HCT116 (cell line): ENCODE results near the gene CS. TPM values are rescaled to one million over a fixed set of nuclear protein-coding genes. Genes with fewer than 3 reads are reported as not detected.

Source experiments
- ATAC-seq: fragments of 200-7000 bp; cut with Tn5 transposase; 2 replicates; pipeline ENCODE4 v1.9.1; 2020; ENCODE audit warnings: mild to moderate bottlenecking, moderate library complexity
- BruUV-seq: library from RNA; stranded (reverse); fragments of 400-500 nt; replicated peaks from 2 replicates; lab custom pipeline; 2021; lab: Mats Ljungman, UMichigan
- CTCF ChIA-PET: fragments of 300-600 bp; sonication (Branson Sonifier 250); formaldehyde crosslinking; loops from one replicate; lab custom pipeline; 2021; ENCODE audit warnings: antibody characterized with exemption; lab: Charles Lee
- POLR2A ChIA-PET: fragments of 300-600, 350-600 bp; sonication (Branson Sonifier 250); formaldehyde crosslinking; loops from one replicate; lab custom pipeline; 2021; ENCODE audit warnings: antibody characterized with exemption; lab: Charles Lee
- RAD21 ChIA-PET, 2 experiments: fragments of 300-600 bp; sonication (Branson Sonifier 250); formaldehyde crosslinking; loops; one replicate each; lab custom pipeline; 2023; ENCODE audit warnings: low total read pairs in 2 of 2; ENCODE audit not compliant: uncharacterized antibody in 2 of 2, unreplicated experiment in 2 of 2, low non-redundant PET in 1 of 2; lab: Charles Lee
- DNase-seq: peaks from one replicate; pipeline ENCODE4 v3.0.0-alpha.2; 2010; ENCODE audit warnings: low read depth, low spot score
- H2AFZ ChIP-seq: fragments of 200-600 bp; shearing (Covaris generic), sonication (generic); 2 replicates; pipeline ENCODE4 v1.6.1; 2017; ENCODE audit warnings: low read depth, mixed run types, mixed read lengths, antibody characterized with exemption, low read length; ENCODE audit not compliant: poor library complexity, severe bottlenecking
- H3K27ac ChIP-seq: 2 replicates; pipeline ENCODE4 v1.5.1; 2012; ENCODE audit warnings: low read depth, low read length
- H3K27me3 ChIP-seq: fragments of 200-600 bp; sonication (generic); 2 replicates; pipeline ENCODE4 v1.6.1; 2016; ENCODE audit warnings: mixed run types, low read length, mixed read lengths; ENCODE audit not compliant: insufficient read depth
- H3K36me3 ChIP-seq, 2 experiments: fragments of 200-500 bp in 1 of 2; fragments of 200-600 bp in 1 of 2; sonication (Bioruptor generic) in 1 of 2; sonication (generic) in 1 of 2; 2 replicates each; pipeline versions ENCODE4 v1.5.1 to v1.6.1; 2014 to 2016; ENCODE audit warnings: low read length in 2 of 2, inconsistent platforms in 1 of 2, mixed read lengths in 1 of 2, mixed run types in 1 of 2; ENCODE audit not compliant: insufficient read depth in 2 of 2, control insufficient read depth in 1 of 2
- H3K4me1 ChIP-seq, 2 experiments: fragments of 200-600 bp in 1 of 2; sonication (generic) in 1 of 2; 2 replicates each; pipeline versions ENCODE4 v1.5.1 to v1.6.1; 2012 to 2017; ENCODE audit warnings: low read length in 2 of 2, inconsistent platforms in 1 of 2, mild to moderate bottlenecking in 1 of 2, mixed read lengths in 1 of 2, mixed run types in 1 of 2, moderate library complexity in 1 of 2; ENCODE audit not compliant: insufficient read depth in 2 of 2, control insufficient read depth in 1 of 2
- H3K4me2 ChIP-seq: fragments of 200-600 bp; sonication (generic); 2 replicates; pipeline ENCODE4 v1.6.1; 2017; ENCODE audit warnings: mixed run types, low read length, mixed read lengths
- H3K4me3 ChIP-seq, 2 experiments: fragments of 200-600 bp in 1 of 2; sonication (generic) in 1 of 2; replicated peaks in 1 of 2; 2 replicates each; pipeline ENCODE4 v1.5.1; 2011 to 2016; ENCODE audit warnings: low read length in 2 of 2, control low read depth in 1 of 2, low read depth in 1 of 2, mild to moderate bottlenecking in 1 of 2, mixed read lengths in 1 of 2, mixed run types in 1 of 2
- H3K79me2 ChIP-seq: fragments of 200-600 bp; sonication (generic); 2 replicates; pipeline ENCODE4 v1.6.1; 2017; ENCODE audit warnings: mild to moderate bottlenecking, mixed run types, low read length, moderate library complexity, mixed read lengths; ENCODE audit not compliant: insufficient read depth
- H3K9ac ChIP-seq: fragments of 200-600 bp; sonication (generic); 2 replicates; pipeline ENCODE4 v1.6.1; 2016; ENCODE audit warnings: low read length, mixed read lengths
- H3K9me2 ChIP-seq: fragments of 200-600 bp; sonication (generic), shearing (Covaris generic); 2 replicates; pipeline ENCODE4 v1.6.1; 2017; ENCODE audit warnings: mixed run types, mild to moderate bottlenecking, moderate library complexity; ENCODE audit not compliant: insufficient read depth
- H3K9me3 ChIP-seq, 2 experiments: fragments of 200-500 bp in 1 of 2; fragments of 200-600 bp in 1 of 2; sonication (Bioruptor generic) in 1 of 2; sonication (generic) in 1 of 2; 2 replicates each; pipeline ENCODE4 v1.6.1; 2014 to 2017; ENCODE audit warnings: low read length in 2 of 2, mixed read lengths in 2 of 2, inconsistent platforms in 1 of 2, low read depth in 1 of 2, mild to moderate bottlenecking in 1 of 2, mixed run types in 1 of 2, moderate library complexity in 1 of 2; ENCODE audit not compliant: control insufficient read depth in 1 of 2, insufficient read depth in 1 of 2
- H4K20me1 ChIP-seq: fragments of 200-600 bp; sonication (generic), shearing (Covaris generic); 2 replicates; pipeline ENCODE4 v1.6.1; 2017; ENCODE audit warnings: mixed run types, mild to moderate bottlenecking, moderate library complexity; ENCODE audit not compliant: insufficient read depth
- ATF3 ChIP-seq: IDR thresholded peaks from 2 replicates; pipeline ENCODE4 v1.6.1; 2012
- CBX3 ChIP-seq: IDR thresholded peaks from 2 replicates; pipeline ENCODE4 v1.6.1; 2012; ENCODE audit warnings: low read depth
- EGR1 ChIP-seq: IDR thresholded peaks from 2 replicates; pipeline ENCODE4 v1.6.1; 2012; ENCODE audit warnings: low read depth
- EZH2 ChIP-seq: fragments of 200-600 bp; sonication (generic); IDR thresholded peaks from 2 replicates; pipeline ENCODE4 v1.6.1; 2017; ENCODE audit warnings: antibody characterized with exemption, mixed run types
- EZH2phosphoT487 ChIP-seq: fragments of 200-600 bp; IDR thresholded peaks from 2 replicates; pipeline ENCODE4 v1.6.1; 2018; ENCODE audit warnings: antibody characterized with exemption, borderline replicate concordance
- FOSL1 ChIP-seq: IDR thresholded peaks from 2 replicates; pipeline ENCODE4 v1.6.1; 2012; ENCODE audit warnings: low read depth
- JUND ChIP-seq: IDR thresholded peaks from 2 replicates; pipeline ENCODE4 v1.6.1; 2012
- MAX ChIP-seq: IDR thresholded peaks from 2 replicates; pipeline ENCODE4 v1.6.1; 2012
- POLR2AphosphoS5 ChIP-seq: IDR thresholded peaks from 2 replicates; pipeline ENCODE4 v1.6.1; 2011; ENCODE audit warnings: mild to moderate bottlenecking, low read depth, low read length, moderate library complexity
- RAD21 ChIP-seq: IDR thresholded peaks from 2 replicates; pipeline ENCODE4 v1.6.1; 2012; ENCODE audit warnings: low read depth, mild to moderate bottlenecking
- SP1 ChIP-seq: IDR thresholded peaks from 2 replicates; pipeline ENCODE4 v1.6.1; 2012; ENCODE audit warnings: low read depth
- SRF ChIP-seq: IDR thresholded peaks from 2 replicates; pipeline ENCODE4 v1.6.1; 2012; ENCODE audit warnings: low read depth
- TCF7L2 ChIP-seq: IDR thresholded peaks from 2 replicates; pipeline ENCODE4 v1.7.0; 2011; ENCODE audit warnings: borderline replicate concordance, inconsistent platforms; ENCODE audit not compliant: insufficient read depth, insufficient read length; ENCODE audit errors: extremely low read depth
- YY1 ChIP-seq: IDR thresholded peaks from 2 replicates; pipeline ENCODE4 v1.6.1; 2011; ENCODE audit warnings: low read length, low read depth, moderate library complexity, mild to moderate bottlenecking; ENCODE audit not compliant: insufficient replicate concordance; ENCODE audit errors: extremely low read depth
- ZFX ChIP-seq: fragments of 450-650 bp; IDR thresholded peaks from 2 replicates; pipeline ENCODE4 v1.6.1; 2017
- ZNF274 ChIP-seq: fragments of 200-500 bp; sonication (Bioruptor generic); IDR thresholded peaks from 2 replicates; pipeline ENCODE4 v1.6.1; 2014; ENCODE audit warnings: mild to moderate bottlenecking, low read depth, low read length, inconsistent platforms
- intact Hi-C: fragments of 100-400 bp; cut with micrococcal nuclease; formaldehyde crosslinking; loops from 2 replicates; pipeline ENCODE4 v1.10.0; 2022
- total RNA-seq: library from RNA; stranded (reverse); gene quantifications from one replicate; pipeline ENCODE4 v1.2.1, GENCODE V29; 2021; ENCODE audit not compliant: unreplicated experiment

CS gene
- total RNA-seq, 1 experiment from 2014 or later, result 270 TPM

GRCh38 chr12:56247923-56248322, 52.2 kb downstream of the CS start:
- peaks cover 49 to 54% of the 10 kb centered on the region in 2 experiments for H3K36me3 ChIP-seq
- no peak for DNase-seq
- CTCF ChIA-PET, result no interaction called here
- no peak for ATAC-seq
- no peak overlapping the region for H3K27ac ChIP-seq
- RAD21 ChIA-PET, result no interaction called here
- TF ChIP-seq ZNF274 (no peak), YY1 (no peak), CBX3 (no peak), SRF (no peak)
- no TSS peak for BruUV-seq
- H3K79me2 ChIP-seq, result no peaks in the 10 kb centered on the region; the same call in 1 of the 2 replicates
- no peaks in the 10 kb centered on the region for H3K27me3 ChIP-seq
- no peaks in the 10 kb centered on the region for H3K9me2 ChIP-seq
- POLR2A ChIA-PET, result no interaction called here
- no peaks in the 10 kb centered on the region for H3K9me3 ChIP-seq
- H3K4me1 ChIP-seq, result no peaks in the 10 kb centered on the region
- H3K4me2 ChIP-seq, result no peak overlapping the region
- no peak overlapping the region for H3K4me3 ChIP-seq
- no peak overlapping the region for H2AFZ ChIP-seq
- H3K9ac ChIP-seq, result no peak overlapping the region
- H4K20me1 ChIP-seq, result no peaks in the 10 kb centered on the region
- intact Hi-C loops, result no loop called here

GRCh38 chr12:56244494-56244893, 55.6 kb downstream of the CS start:
- Histone ChIP-seq H3K9me2 (no peaks in the 10 kb centered on the region), H3K79me2 (no peaks in the 10 kb centered on the region), H3K36me3 (peaks cover 44 to 54% of the 10 kb centered on the region in 2 experiments), H3K9me3 (no peaks in the 10 kb centered on the region), H3K27me3 (no peaks in the 10 kb centered on the region), H3K4me3 (no peak overlapping the region), H3K27ac (no peak overlapping the region), H3K4me2 (no peak overlapping the region), H3K9ac (no peak overlapping the region), H2AFZ (no peak overlapping the region), H4K20me1 (no peaks in the 10 kb centered on the region), H3K4me1 (no peaks in the 10 kb centered on the region)
- intact Hi-C loops, result no loop called here
- no TSS peak for BruUV-seq
- POLR2A ChIA-PET, result no interaction called here
- CTCF ChIA-PET, result no interaction called here
- no peak for ATAC-seq
- TF ChIP-seq JUND (no peak), FOSL1 (no peak), ZNF274 (no peak), TCF7L2 (no peak), EGR1 (no peak), EZH2phosphoT487 (no peak), ATF3 (no peak), EZH2 (no peak), YY1 (no peak), RAD21 (no peak), MAX (no peak), ZFX (no peak), POLR2AphosphoS5 (no peak), SP1 (no peak), CBX3 (no peak)
- RAD21 ChIA-PET, result no interaction called here
- DNase-seq, result no peak
